ENCODE results near the gene MYRFL. TPM values are rescaled to one million over a fixed set of nuclear protein-coding genes. Genes with fewer than 3 reads are reported as not detected.

The MYRFL gene
- total RNA-seq, 1 donor from 2014 or later, result not detected

DNA sequence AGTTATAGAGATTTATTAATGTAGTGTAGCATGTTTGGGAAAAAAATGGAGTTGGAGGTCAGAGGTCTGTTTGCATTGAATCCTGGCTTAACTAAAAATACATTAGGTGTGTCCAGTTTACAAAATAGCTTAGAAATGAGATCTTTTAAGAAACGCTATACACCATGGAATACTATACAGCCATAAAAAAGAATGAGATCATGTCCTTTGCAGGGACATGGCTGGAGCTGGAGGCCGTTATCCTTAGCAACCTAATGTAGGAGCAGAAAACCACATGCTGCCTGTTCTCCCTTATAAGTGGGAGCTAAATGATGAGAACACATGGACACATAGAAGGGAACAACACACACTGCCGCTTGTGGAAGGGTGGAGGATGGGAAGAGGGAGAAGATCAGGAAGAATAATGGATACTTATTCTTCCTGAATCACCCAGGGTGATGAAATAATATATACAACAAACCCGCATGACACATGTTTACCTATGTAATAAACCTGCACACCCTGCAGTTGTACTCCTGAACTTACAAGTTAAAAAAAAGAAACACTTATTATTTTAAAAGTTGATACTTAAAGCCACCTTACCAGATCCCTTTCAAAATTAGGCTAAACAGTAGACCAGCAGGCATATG, 14.0 kb upstream of the MYRFL start:
- peaks cover 1% of the 10 kb centered on the region for H3K27me3 Mint-ChIP-seq (ENCODE audit: unreplicated experiment)
- TF ChIP-seq, protein P1, sequence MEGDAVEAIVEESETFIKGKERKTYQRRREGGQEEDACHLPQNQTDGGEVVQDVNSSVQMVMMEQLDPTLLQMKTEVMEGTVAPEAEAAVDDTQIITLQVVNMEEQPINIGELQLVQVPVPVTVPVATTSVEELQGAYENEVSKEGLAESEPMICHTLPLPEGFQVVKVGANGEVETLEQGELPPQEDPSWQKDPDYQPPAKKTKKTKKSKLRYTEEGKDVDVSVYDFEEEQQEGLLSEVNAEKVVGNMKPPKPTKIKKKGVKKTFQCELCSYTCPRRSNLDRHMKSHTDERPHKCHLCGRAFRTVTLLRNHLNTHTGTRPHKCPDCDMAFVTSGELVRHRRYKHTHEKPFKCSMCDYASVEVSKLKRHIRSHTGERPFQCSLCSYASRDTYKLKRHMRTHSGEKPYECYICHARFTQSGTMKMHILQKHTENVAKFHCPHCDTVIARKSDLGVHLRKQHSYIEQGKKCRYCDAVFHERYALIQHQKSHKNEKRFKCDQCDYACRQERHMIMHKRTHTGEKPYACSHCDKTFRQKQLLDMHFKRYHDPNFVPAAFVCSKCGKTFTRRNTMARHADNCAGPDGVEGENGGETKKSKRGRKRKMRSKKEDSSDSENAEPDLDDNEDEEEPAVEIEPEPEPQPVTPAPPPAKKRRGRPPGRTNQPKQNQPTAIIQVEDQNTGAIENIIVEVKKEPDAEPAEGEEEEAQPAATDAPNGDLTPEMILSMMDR (IDR thresholded peaks at IDR 0.05; ENCODE audit: partially characterized antibody, unreplicated experiment), result no peak
- no peaks in the 10 kb centered on the region for H3K4me1 Mint-ChIP-seq (ENCODE audit: low read depth, unreplicated experiment)
- no peak overlapping the region for H3K27ac Mint-ChIP-seq (ENCODE audit: unreplicated experiment)
- H3K36me3 Mint-ChIP-seq (ENCODE audit: unreplicated experiment), result peaks cover 34% of the 10 kb centered on the region
- DNase-seq, result no peak
- H3K4me3 Mint-ChIP-seq (ENCODE audit: unreplicated experiment), result no peak overlapping the region
- H3K9me3 Mint-ChIP-seq (ENCODE audit: unreplicated experiment), result peaks cover 20% of the 10 kb centered on the region

DNA sequence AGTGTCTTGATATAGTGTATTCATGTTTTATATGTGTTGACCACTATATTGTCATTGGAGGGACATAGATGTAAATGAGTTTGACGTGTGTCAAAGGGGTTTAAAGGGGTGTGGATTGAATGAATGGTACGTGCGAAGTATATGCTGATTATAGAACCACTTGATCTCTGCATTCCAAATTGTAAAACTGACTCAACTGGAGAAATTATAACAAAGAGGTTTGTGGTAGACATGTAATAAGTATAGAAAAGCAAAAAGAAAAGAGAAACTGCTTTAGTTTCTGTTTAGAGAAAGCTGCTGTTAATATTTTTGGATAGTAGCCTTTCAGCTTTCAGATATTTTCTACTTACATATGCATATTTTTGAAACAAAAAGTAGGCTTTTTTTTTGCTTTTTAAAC, 8.9 kb upstream of the MYRFL start:
- Mint-ChIP-seq H3K4me1 (ENCODE audit: low read depth, unreplicated experiment) (no peaks in the 10 kb centered on the region), H3K27me3 (ENCODE audit: unreplicated experiment) (peaks cover 1% of the 10 kb centered on the region), H3K27ac (ENCODE audit: unreplicated experiment) (no peak overlapping the region), H3K9me3 (ENCODE audit: unreplicated experiment) (peaks cover 4% of the 10 kb centered on the region), H3K4me3 (ENCODE audit: unreplicated experiment) (no peak overlapping the region), H3K36me3 (ENCODE audit: unreplicated experiment) (peaks cover 12% of the 10 kb centered on the region)
- TF ChIP-seq, protein P1 (IDR thresholded peaks at IDR 0.05; ENCODE audit: partially characterized antibody, unreplicated experiment), result no peak
- no peak for DNase-seq

DNA sequence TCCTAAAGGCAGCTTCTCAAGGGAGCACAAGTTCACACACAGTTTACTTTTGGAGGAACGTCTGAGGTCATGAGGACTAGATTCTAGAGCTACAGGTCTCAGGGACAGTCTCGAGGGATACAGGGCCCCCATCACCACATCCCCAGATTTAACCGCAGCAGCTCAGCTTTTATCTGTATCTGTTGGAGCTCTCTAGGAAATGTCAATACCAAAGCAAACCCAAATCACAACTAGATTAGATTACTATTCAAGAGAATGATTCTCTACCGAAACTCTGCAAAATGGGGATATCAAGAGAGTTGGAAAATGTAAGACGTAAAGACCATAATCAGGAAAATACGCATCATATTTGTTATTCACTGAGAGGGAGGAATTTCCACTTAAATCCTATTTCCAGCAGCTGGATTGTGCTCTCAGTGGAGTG, 4.0 kb upstream of the MYRFL start:
- Mint-ChIP-seq H3K9me3 (ENCODE audit: unreplicated experiment) (no peaks in the 10 kb centered on the region), H3K27ac (ENCODE audit: unreplicated experiment) (no peak overlapping the region), H3K4me3 (ENCODE audit: unreplicated experiment) (no peak overlapping the region), H3K27me3 (ENCODE audit: unreplicated experiment) (no peaks in the 10 kb centered on the region), H3K36me3 (ENCODE audit: unreplicated experiment) (no peaks in the 10 kb centered on the region), H3K4me1 (ENCODE audit: low read depth, unreplicated experiment) (no peaks in the 10 kb centered on the region)
- DNase-seq, result no peak
- TF ChIP-seq, protein P1 (IDR thresholded peaks at IDR 0.05; ENCODE audit: partially characterized antibody, unreplicated experiment), result no peak

- Mint-ChIP-seq H3K9me3 (ENCODE audit: unreplicated experiment) (no peaks in the 10 kb centered on the region), H3K27ac (ENCODE audit: unreplicated experiment) (no peak overlapping the region), H3K4me3 (ENCODE audit: unreplicated experiment) (no peak overlapping the region), H3K27me3 (ENCODE audit: unreplicated experiment) (no peaks in the 10 kb centered on the region), H3K36me3 (ENCODE audit: unreplicated experiment) (no peaks in the 10 kb centered on the region), H3K4me1 (ENCODE audit: low read depth, unreplicated experiment) (no peaks in the 10 kb centered on the region)
- DNase-seq, result no peak
- TF ChIP-seq, protein P1 (IDR thresholded peaks at IDR 0.05; ENCODE audit: partially characterized antibody, unreplicated experiment), result no peak
Observed at GRCh38 chr12:69821456-69822159, 3.4 kb upstream of the MYRFL start.

DNA sequence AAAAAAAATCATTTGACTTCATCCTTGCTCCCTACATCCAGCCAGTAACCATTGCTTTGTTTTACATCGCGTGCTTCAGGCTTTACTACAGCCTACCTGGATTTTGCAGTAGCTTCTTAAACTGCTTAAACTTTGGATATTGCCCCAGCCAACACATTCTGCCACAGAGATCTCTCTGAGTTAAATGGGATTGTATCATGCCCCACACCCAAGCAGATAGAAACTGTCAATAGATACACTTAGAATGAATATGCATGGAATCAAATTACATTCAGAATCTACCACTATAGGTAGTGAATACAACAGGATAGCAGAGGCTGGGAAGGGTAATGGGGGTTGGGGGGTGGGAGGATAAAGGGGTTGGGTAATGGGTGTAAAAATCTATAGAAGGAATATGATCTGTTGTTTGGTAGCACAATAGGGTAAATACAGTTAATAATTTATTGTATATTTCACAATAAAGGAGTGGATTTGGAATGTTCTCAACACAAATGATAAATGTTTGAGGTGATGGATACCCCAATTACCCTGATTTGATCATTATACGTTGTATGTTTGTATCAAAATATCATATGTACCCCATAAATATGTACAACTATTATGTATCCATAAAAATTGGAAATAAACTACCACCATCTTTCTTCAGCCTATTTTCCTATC, 2.7 kb upstream of the MYRFL start:
- Mint-ChIP-seq H3K36me3 (ENCODE audit: unreplicated experiment) (no peaks in the 10 kb centered on the region), H3K27ac (ENCODE audit: unreplicated experiment) (no peak overlapping the region), H3K9me3 (ENCODE audit: unreplicated experiment) (no peaks in the 10 kb centered on the region), H3K4me3 (ENCODE audit: unreplicated experiment) (no peak overlapping the region), H3K4me1 (ENCODE audit: low read depth, unreplicated experiment) (no peaks in the 10 kb centered on the region), H3K27me3 (ENCODE audit: unreplicated experiment) (no peaks in the 10 kb centered on the region)
- no peak for DNase-seq
- TF ChIP-seq, protein P1 (IDR thresholded peaks at IDR 0.05; ENCODE audit: partially characterized antibody, unreplicated experiment), result no peak
